ENCODE results near the gene CACNA2D3.

The CACNA2D3 gene

GRCh38 chr3:54122324-54123002 is at the start of gene CACNA2D3:
Gene CACNA2D3 (plus strand): TSS chr3:54122552.
- H3K4me1 ChIP-seq (ENCODE audit: control insufficient read depth, insufficient read depth, low read length): peaks cover 2% of the 10 kb centered on the region
- DNase-seq (ENCODE audit: low read depth): peak; percentile 52
- no peaks in the 10 kb centered on the region for H3K36me3 ChIP-seq (ENCODE audit: control insufficient read depth, insufficient read depth, low read length, severe bottlenecking)
- no peak within 1 kb of the TSS for H3K9ac ChIP-seq (ENCODE audit: low read length)
- H3K4me3 ChIP-seq (ENCODE audit: low read length): peak within 1 kb of the TSS; percentile 65
- H3K27me3 ChIP-seq (replicated peaks; ENCODE audit: control insufficient read depth, insufficient read depth, low read length): peaks cover 35% of the 10 kb centered on the region
- H3K9me3 ChIP-seq (ENCODE audit: control insufficient read depth, low read length): no peaks in the 10 kb centered on the region

DNA sequence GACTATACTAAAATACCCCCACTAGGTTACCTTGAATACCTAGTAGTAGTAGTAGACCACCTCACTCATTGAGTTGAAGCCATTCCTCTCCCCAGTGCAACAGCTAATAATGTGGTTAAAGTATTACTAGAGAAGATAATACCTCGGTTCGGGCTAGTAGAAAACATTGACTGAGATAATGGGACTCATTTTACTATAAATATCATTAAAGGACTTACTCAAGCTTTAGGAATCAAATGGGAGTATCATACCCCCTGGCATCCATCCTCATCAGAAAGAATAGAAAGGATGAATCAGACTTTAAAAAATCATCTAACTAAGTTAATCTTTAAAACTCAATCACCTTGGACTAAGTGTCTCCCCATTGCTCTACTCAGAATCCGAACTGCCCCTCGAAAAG is 49.0 kb upstream of the CACNA2D3 start:
- no peak overlapping the region for H3K4me3 ChIP-seq (ENCODE audit: low read length)
- H3K9ac ChIP-seq (ENCODE audit: low read length): no peak overlapping the region
- no peaks in the 10 kb centered on the region for H3K4me1 ChIP-seq (ENCODE audit: control insufficient read depth, insufficient read depth, low read length)
- DNase-seq (ENCODE audit: low read depth): no peak
- no peaks in the 10 kb centered on the region for H3K36me3 ChIP-seq (ENCODE audit: control insufficient read depth, insufficient read depth, low read length, severe bottlenecking)
- no peaks in the 10 kb centered on the region for H3K27me3 ChIP-seq (replicated peaks; ENCODE audit: control insufficient read depth, insufficient read depth, low read length)
- H3K9me3 ChIP-seq (ENCODE audit: control insufficient read depth, low read length): peaks cover 17% of the 10 kb centered on the region

DNA sequence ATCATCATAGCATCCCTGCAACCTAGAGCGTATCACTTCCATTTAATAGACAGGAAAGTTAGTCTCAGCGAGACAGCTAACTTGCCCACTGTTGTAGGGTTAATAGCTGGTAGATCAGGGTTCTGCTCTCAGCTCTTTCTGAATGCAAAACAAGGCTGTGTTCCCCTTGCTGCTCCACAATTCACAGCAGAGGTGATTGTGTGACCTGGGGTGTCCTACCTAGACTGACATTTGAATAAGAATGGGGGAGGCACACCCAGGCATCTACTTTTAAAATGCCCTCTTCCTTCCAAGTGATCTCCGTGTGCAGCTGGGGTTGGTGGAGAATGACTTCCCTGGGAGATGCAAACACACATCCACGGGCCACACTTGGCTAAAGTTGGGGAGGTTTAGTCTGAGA is 43.0 kb upstream of the CACNA2D3 start:
- Histone ChIP-seq H3K27me3 (replicated peaks; ENCODE audit: control insufficient read depth, insufficient read depth, low read length) (peaks cover 17% of the 10 kb centered on the region), H3K9me3 (ENCODE audit: control insufficient read depth, low read length) (no peaks in the 10 kb centered on the region)
- DNase-seq (ENCODE audit: low read depth): no peak

GRCh38 chr3:54079730-54080325 is 42.5 kb upstream of the CACNA2D3 start:
- Histone ChIP-seq H3K4me1 (ENCODE audit: control insufficient read depth, insufficient read depth, low read length) (no peaks in the 10 kb centered on the region), H3K4me3 (ENCODE audit: low read length) (no peak overlapping the region), H3K9ac (ENCODE audit: low read length) (no peak overlapping the region), H3K36me3 (ENCODE audit: control insufficient read depth, insufficient read depth, low read length, severe bottlenecking) (no peaks in the 10 kb centered on the region), H3K9me3 (ENCODE audit: control insufficient read depth, low read length) (no peaks in the 10 kb centered on the region), H3K27me3 (replicated peaks; ENCODE audit: control insufficient read depth, insufficient read depth, low read length) (peaks cover 17% of the 10 kb centered on the region)
- no peak for DNase-seq (ENCODE audit: low read depth)

More for the DNA sequence above, 43.0 kb upstream of the CACNA2D3 start:
- H3K36me3 ChIP-seq (ENCODE audit: control insufficient read depth, insufficient read depth, low read length, severe bottlenecking): no peaks in the 10 kb centered on the region
- H3K4me1 ChIP-seq (ENCODE audit: control insufficient read depth, insufficient read depth, low read length): no peaks in the 10 kb centered on the region
- no peak overlapping the region for H3K4me3 ChIP-seq (ENCODE audit: low read length)
- H3K9ac ChIP-seq (ENCODE audit: low read length): no peak overlapping the region

DNA sequence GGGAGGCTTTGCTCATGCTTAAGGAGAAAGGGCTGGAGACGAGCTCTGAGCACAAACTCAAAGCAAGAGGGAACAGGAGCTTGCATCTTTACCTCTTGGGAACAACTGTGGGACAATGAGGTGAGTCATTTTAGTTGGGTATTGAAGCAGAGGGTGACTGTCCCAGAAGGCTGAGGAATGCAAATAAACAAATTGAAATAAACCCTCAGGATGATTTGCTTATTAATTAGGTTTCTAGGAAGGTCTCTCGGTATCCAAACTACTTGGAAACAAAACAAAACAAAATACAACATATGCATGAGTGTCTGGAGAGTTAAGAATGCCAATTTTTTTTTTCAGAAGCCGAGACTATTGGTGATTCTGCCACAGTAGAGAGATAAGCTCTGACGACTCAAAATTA is 38.4 kb upstream of the CACNA2D3 start:
- H3K4me3 ChIP-seq (ENCODE audit: low read length): no peak overlapping the region
- no peaks in the 10 kb centered on the region for H3K9me3 ChIP-seq (ENCODE audit: control insufficient read depth, low read length)
- no peaks in the 10 kb centered on the region for H3K4me1 ChIP-seq (ENCODE audit: control insufficient read depth, insufficient read depth, low read length)
- peaks cover 46% of the 10 kb centered on the region for H3K27me3 ChIP-seq (replicated peaks; ENCODE audit: control insufficient read depth, insufficient read depth, low read length)
- no peak overlapping the region for H3K9ac ChIP-seq (ENCODE audit: low read length)
- DNase-seq (ENCODE audit: low read depth): no peak
- no peaks in the 10 kb centered on the region for H3K36me3 ChIP-seq (ENCODE audit: control insufficient read depth, insufficient read depth, low read length, severe bottlenecking)

DNA sequence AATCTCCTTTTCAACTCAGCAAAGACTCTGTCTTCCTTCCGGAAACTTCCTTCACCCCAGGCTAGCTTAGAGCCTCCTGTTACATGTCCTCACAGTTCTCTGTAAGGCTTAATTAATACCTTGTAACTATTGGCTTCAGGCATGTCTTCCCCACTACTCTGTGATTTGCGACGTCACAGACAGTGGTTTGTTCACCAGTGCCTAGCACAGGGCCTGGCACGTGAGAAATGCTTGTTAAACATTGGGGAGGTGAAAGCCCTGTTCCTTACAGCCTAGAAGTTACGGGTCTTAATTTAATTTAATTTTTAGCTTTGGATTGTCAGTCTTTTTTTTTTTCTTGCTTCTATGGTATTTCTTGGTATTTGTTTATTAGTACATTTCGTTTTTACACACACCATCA is 36.4 kb upstream of the CACNA2D3 start:
- H3K27me3 ChIP-seq (replicated peaks; ENCODE audit: control insufficient read depth, insufficient read depth, low read length): peaks cover 40% of the 10 kb centered on the region
- no peak for DNase-seq (ENCODE audit: low read depth)
- H3K4me3 ChIP-seq (ENCODE audit: low read length): no peak overlapping the region
- H3K9ac ChIP-seq (ENCODE audit: low read length): no peak overlapping the region
- H3K4me1 ChIP-seq (ENCODE audit: control insufficient read depth, insufficient read depth, low read length): no peaks in the 10 kb centered on the region
- H3K36me3 ChIP-seq (ENCODE audit: control insufficient read depth, insufficient read depth, low read length, severe bottlenecking): no peaks in the 10 kb centered on the region
- H3K9me3 ChIP-seq (ENCODE audit: control insufficient read depth, low read length): no peaks in the 10 kb centered on the region

DNA sequence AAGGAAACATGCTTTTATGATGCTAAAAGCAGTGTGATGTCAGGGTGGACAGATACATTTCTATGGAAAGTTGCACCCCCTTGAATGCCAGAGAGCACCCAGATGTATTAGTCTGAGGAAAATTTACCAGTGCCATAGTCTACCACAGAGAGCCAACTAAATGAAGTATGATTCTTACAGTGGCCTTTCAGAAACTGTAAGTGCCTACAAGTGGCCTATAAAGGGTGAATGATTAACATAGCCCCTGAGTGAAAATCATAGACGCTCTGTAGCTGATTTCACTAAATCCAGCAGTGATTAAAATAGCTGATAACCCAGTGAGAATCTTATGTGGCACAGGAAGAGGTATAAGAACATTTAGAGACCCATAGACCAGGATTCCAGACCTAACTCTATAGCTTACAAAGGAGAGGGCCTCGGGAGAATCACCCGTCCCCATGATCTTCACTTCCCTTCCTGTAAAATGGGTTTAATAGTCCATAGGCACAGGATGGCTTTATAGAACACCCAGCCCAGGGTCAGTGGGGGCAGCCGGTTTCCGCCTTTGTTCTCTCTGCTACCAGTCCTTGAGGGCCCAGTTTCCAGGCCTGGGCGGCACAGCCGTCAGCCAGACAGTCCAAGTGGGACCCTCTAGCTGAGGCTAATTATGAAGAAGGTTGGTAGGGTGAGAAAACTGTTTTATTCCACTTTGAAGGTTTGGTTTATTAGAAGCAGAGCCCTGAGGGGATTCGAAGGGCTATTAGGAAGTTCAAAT is 35.5 kb upstream of the CACNA2D3 start:
- Histone ChIP-seq H3K36me3 (ENCODE audit: control insufficient read depth, insufficient read depth, low read length, severe bottlenecking) (no peaks in the 10 kb centered on the region), H3K4me3 (ENCODE audit: low read length) (no peak overlapping the region), H3K9me3 (ENCODE audit: control insufficient read depth, low read length) (no peaks in the 10 kb centered on the region), H3K9ac (ENCODE audit: low read length) (no peak overlapping the region), H3K4me1 (ENCODE audit: control insufficient read depth, insufficient read depth, low read length) (no peaks in the 10 kb centered on the region), H3K27me3 (replicated peaks; ENCODE audit: control insufficient read depth, insufficient read depth, low read length) (peaks cover 38% of the 10 kb centered on the region)
- DNase-seq (ENCODE audit: low read depth): no peak

GRCh38 chr3:54087581-54088410 is 34.6 kb upstream of the CACNA2D3 start:
- no peaks in the 10 kb centered on the region for H3K9me3 ChIP-seq (ENCODE audit: control insufficient read depth, low read length)
- no peak for DNase-seq (ENCODE audit: low read depth)
- H3K27me3 ChIP-seq (replicated peaks; ENCODE audit: control insufficient read depth, insufficient read depth, low read length): peaks cover 30% of the 10 kb centered on the region

GRCh38 chr3:54093491-54094248 is 28.7 kb upstream of the CACNA2D3 start:
- no peak overlapping the region for H3K9ac ChIP-seq (ENCODE audit: low read length)
- no peak for DNase-seq (ENCODE audit: low read depth)
- no peaks in the 10 kb centered on the region for H3K36me3 ChIP-seq (ENCODE audit: control insufficient read depth, insufficient read depth, low read length, severe bottlenecking)
- no peaks in the 10 kb centered on the region for H3K4me1 ChIP-seq (ENCODE audit: control insufficient read depth, insufficient read depth, low read length)
- no peak overlapping the region for H3K4me3 ChIP-seq (ENCODE audit: low read length)
- peaks cover 2% of the 10 kb centered on the region for H3K27me3 ChIP-seq (replicated peaks; ENCODE audit: control insufficient read depth, insufficient read depth, low read length)
- no peaks in the 10 kb centered on the region for H3K9me3 ChIP-seq (ENCODE audit: control insufficient read depth, low read length)

More at GRCh38 chr3:54087581-54088410, 34.6 kb upstream of the CACNA2D3 start:
- Histone ChIP-seq H3K9ac (ENCODE audit: low read length) (no peak overlapping the region), H3K4me3 (ENCODE audit: low read length) (peak overlapping the region; percentile 62), H3K36me3 (ENCODE audit: control insufficient read depth, insufficient read depth, low read length, severe bottlenecking) (no peaks in the 10 kb centered on the region), H3K4me1 (ENCODE audit: control insufficient read depth, insufficient read depth, low read length) (no peaks in the 10 kb centered on the region)

DNA sequence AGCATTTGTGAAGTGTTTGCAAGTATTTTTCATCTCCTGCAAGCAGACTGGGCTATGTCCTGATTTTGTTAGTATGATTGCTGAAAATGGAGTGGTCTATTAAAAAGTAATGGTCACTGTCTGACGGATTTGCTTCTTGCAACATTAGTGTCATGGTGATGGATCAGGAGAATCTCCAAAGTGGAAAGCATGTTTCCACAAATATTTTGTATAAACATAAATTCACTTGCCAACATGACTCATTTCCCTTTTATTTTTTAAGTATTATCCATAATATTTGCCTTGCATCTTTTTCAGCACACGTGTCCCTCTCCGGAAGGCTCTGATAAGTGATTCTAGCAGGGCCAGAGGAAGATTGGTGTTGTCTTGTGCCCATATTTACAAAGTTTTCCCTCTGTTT is 27.4 kb upstream of the CACNA2D3 start:
- Histone ChIP-seq H3K36me3 (ENCODE audit: control insufficient read depth, insufficient read depth, low read length, severe bottlenecking) (no peaks in the 10 kb centered on the region), H3K4me3 (ENCODE audit: low read length) (no peak overlapping the region)

More for the DNA sequence above, 27.4 kb upstream of the CACNA2D3 start:
- no peaks in the 10 kb centered on the region for H3K27me3 ChIP-seq (replicated peaks; ENCODE audit: control insufficient read depth, insufficient read depth, low read length)
- no peaks in the 10 kb centered on the region for H3K4me1 ChIP-seq (ENCODE audit: control insufficient read depth, insufficient read depth, low read length)
- no peak overlapping the region for H3K9ac ChIP-seq (ENCODE audit: low read length)
- no peak for DNase-seq (ENCODE audit: low read depth)
- H3K9me3 ChIP-seq (ENCODE audit: control insufficient read depth, low read length): no peaks in the 10 kb centered on the region
